ENCODE results near the gene SLC25A52. TPM values are rescaled to one million over a fixed set of nuclear protein-coding genes. Genes with fewer than 3 reads are reported as not detected.

SLC25A52 gene
- total RNA-seq, 3 donors from 2014 or later = not detected

DNA sequence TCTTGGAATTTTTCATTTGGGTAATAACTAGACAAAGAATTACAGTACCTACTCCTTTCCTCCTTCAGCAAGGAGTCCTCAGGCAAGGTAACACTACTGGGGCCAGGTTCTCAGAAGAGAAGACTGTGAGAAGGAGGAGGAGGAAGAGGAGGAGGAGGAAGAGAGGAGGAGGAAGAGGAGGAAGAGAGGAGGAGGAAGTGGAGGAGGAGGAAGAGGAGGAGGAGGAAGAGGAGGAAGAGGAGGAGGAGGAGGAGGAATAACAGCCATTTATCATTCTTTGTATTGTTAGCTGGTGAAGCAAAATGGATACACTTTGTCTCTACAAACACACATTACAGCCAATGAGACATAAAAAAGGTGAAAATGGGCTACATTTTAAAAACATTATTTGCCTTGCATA lies 32.9 kb upstream of the SLC25A52 start:
- TF ChIP-seq, protein P1, sequence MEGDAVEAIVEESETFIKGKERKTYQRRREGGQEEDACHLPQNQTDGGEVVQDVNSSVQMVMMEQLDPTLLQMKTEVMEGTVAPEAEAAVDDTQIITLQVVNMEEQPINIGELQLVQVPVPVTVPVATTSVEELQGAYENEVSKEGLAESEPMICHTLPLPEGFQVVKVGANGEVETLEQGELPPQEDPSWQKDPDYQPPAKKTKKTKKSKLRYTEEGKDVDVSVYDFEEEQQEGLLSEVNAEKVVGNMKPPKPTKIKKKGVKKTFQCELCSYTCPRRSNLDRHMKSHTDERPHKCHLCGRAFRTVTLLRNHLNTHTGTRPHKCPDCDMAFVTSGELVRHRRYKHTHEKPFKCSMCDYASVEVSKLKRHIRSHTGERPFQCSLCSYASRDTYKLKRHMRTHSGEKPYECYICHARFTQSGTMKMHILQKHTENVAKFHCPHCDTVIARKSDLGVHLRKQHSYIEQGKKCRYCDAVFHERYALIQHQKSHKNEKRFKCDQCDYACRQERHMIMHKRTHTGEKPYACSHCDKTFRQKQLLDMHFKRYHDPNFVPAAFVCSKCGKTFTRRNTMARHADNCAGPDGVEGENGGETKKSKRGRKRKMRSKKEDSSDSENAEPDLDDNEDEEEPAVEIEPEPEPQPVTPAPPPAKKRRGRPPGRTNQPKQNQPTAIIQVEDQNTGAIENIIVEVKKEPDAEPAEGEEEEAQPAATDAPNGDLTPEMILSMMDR (IDR thresholded peaks at IDR 0.05) = no peak
- no peak for DNase-seq
- no peak for ATAC-seq
- Histone ChIP-seq H3K4me1 (ENCODE audit: low read depth) (no peaks in the 10 kb centered on the region), H3K36me3 (ENCODE audit: low read depth) (no peaks in the 10 kb centered on the region), H3K4me3 (no peak overlapping the region), H3K9me3 (no peaks in the 10 kb centered on the region)
- intact Hi-C loops (cut with DNase I, micrococcal nuclease) = no loop called here

DNA sequence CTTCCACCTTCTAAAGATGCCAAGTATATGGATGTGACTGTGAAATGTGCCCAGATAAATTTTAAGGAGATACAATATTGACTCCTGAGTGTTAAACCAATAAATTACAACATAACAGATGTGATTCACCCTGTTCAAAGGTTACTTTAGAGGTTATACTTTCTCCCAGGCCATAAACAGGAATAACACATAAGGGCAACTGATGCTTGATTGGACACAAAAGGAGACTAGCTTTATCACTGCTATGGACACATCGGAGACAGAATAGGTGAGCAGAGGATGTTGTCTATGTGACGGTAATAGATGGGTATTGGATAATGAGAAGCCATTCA lies 31.9 kb upstream of the SLC25A52 start:
- DNase-seq (no peak), ATAC-seq (peak; percentile 73)
- no peaks in the 10 kb centered on the region for H3K36me3 ChIP-seq (ENCODE audit: low read depth)
- no peak overlapping the region for H3K4me3 ChIP-seq
- TF ChIP-seq, protein P1 (IDR thresholded peaks at IDR 0.05) = no peak
- H3K4me1 ChIP-seq (ENCODE audit: low read depth) = no peaks in the 10 kb centered on the region
- H3K9me3 ChIP-seq = no peaks in the 10 kb centered on the region
- intact Hi-C loops (cut with DNase I, micrococcal nuclease) = no loop called here

DNA sequence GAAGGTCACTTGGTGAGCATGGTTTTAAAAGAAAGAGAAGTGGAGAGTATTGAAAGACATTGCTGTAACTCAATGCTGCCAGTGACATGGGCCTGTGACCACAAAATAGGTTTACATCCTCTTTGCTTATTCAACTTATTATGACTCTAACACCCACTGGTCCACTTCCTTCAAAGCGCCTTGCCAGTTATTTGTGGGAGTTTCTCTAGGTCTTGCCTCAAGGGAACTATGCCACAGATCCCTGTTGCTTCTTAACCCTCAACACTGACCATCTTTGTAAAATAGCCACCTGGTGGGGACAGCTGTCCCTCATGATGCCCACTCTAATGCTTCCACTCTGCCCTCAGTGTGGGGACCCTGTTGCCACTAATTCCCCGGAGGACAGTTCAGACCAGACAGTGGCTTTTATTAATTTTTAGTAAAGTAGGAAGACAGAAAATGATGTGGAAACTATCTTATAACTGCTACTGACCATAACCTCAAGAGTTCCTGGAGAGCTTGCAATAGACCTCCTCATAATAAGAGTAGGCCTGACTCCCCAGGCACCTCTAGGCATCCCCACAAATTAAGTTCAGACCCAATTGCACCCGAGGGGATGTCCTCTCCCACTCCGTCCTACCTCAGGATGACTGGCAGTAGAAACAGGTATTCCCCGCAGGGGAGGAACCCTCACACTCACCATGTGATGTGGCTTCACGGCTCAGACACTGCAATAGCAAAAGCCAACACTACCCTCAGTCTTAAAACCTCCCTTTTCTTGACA lies 31.3 kb upstream of the SLC25A52 start:
- intact Hi-C loops (cut with DNase I, micrococcal nuclease) = no loop called here
- DNase-seq (no peak), ATAC-seq (peak; percentile 12)
- H3K4me1 ChIP-seq (ENCODE audit: low read depth) = no peaks in the 10 kb centered on the region
- no peaks in the 10 kb centered on the region for H3K9me3 ChIP-seq
- TF ChIP-seq, protein P1 (IDR thresholded peaks at IDR 0.05) = no peak
- no peaks in the 10 kb centered on the region for H3K36me3 ChIP-seq (ENCODE audit: low read depth)
- no peak overlapping the region for H3K4me3 ChIP-seq

DNA sequence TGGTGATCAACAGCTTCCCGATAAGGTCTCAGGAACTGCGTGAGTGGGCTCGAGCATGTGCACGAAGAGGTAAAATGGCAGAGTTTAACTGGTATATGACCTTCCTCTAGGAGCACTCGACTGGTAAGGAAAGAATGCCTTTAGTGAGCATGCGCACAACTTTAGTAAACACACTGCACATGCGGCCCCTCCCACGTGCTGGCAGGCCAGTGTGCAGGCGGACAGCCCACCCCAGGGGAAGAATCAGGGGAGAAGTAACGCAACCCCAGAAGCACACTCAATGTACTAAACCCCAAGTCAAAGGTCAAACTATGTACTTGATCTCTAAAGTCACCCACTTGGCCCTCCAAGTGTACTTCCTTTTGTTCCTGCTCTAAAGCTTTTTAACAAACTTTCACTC lies 28.7 kb upstream of the SLC25A52 start:
- DNase-seq = no peak
- Histone ChIP-seq H3K4me3 (no peak overlapping the region), H3K36me3 (ENCODE audit: low read depth) (no peaks in the 10 kb centered on the region), H3K9me3 (no peaks in the 10 kb centered on the region), H3K4me1 (ENCODE audit: low read depth) (no peaks in the 10 kb centered on the region)
- intact Hi-C loops (cut with DNase I, micrococcal nuclease) = no loop called here
- ATAC-seq = no peak
- TF ChIP-seq, protein P1 (IDR thresholded peaks at IDR 0.05) = no peak

DNA sequence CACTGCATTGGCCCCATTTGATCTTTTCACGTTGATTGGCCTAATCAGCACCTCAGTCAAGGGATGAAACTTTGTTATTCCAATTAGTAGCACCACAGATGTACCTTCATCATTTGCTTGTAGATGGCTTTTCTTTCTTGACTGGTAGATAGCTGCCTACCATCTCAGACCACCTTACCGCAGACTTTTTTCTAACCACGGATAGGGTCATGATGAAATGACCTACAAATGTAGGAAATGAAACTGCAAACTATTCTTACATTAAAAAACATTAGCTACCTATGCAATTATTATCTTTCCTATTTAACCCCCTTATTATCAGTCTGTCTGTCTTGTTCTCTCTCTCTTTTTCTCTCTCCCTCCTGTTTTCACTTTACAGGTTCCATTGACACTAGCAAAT lies 22.4 kb upstream of the SLC25A52 start:
- no peaks in the 10 kb centered on the region for H3K36me3 ChIP-seq (ENCODE audit: low read depth)
- TF ChIP-seq, protein P1 (IDR thresholded peaks at IDR 0.05) = no peak
- ATAC-seq = no peak
- DNase-seq = no peak
- peaks cover 20% of the 10 kb centered on the region for H3K9me3 ChIP-seq
- intact Hi-C loops (cut with DNase I, micrococcal nuclease) = no loop called here
- no peak overlapping the region for H3K4me3 ChIP-seq
- H3K4me1 ChIP-seq (ENCODE audit: low read depth) = no peaks in the 10 kb centered on the region

All from mucosa of descending colon (tissue), 3 donors.